ENCODE results near the gene COX4I1. TPM values are rescaled to one million over a fixed set of nuclear protein-coding genes. Genes with fewer than 3 reads are reported as not detected.

Gene COX4I1
- total RNA-seq, 1 experiment from 2014 or later, result 814 TPM

DNA sequence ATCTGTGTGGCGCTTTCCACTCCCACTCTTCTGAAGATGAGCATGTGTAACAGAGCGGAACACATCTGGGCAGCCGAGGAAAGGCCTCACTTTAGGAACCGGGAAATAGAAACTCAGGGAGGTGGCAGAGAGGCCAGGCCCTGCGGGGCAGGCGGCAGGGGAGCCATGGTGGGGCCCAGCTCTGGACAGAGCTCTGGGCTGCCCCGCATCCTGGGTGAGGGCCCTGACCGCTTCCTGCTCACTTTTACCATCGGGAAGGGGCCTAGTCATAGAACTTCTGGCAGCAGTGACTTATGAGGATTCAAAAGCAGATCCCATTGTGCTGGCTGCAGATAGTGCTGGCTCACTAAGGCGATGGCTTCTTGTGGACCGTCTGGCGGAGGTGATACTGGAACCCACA, 22.6 kb downstream of the COX4I1 start:
- peaks cover 3% of the 10 kb centered on the region; the same call in 1 of the 2 replicates for H3K4me1 ChIP-seq
- no peak overlapping the region for H3K27ac Mint-ChIP-seq (ENCODE audit: unreplicated experiment)
- no TSS peak for BruUV-seq (replicated peaks)
- no peaks in the 10 kb centered on the region for H3K9me3 Mint-ChIP-seq (ENCODE audit: unreplicated experiment)
- peaks cover 7% of the 10 kb centered on the region for H3K4me1 Mint-ChIP-seq (ENCODE audit: low read depth, unreplicated experiment)
- no peak overlapping the region for H3K4me3 ChIP-seq (ENCODE audit: low read depth, low read length)
- no peaks in the 10 kb centered on the region for H3K36me3 Mint-ChIP-seq (ENCODE audit: insufficient read depth, unreplicated experiment)
- TF ChIP-seq, protein P1, sequence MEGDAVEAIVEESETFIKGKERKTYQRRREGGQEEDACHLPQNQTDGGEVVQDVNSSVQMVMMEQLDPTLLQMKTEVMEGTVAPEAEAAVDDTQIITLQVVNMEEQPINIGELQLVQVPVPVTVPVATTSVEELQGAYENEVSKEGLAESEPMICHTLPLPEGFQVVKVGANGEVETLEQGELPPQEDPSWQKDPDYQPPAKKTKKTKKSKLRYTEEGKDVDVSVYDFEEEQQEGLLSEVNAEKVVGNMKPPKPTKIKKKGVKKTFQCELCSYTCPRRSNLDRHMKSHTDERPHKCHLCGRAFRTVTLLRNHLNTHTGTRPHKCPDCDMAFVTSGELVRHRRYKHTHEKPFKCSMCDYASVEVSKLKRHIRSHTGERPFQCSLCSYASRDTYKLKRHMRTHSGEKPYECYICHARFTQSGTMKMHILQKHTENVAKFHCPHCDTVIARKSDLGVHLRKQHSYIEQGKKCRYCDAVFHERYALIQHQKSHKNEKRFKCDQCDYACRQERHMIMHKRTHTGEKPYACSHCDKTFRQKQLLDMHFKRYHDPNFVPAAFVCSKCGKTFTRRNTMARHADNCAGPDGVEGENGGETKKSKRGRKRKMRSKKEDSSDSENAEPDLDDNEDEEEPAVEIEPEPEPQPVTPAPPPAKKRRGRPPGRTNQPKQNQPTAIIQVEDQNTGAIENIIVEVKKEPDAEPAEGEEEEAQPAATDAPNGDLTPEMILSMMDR (IDR thresholded peaks at IDR 0.05; ENCODE audit: insufficient read depth in 1 of 2, low read depth in 1 of 2, low read length in 1 of 2, severe bottlenecking in 1 of 2, unreplicated experiment in 1 of 2), result no peak
- no peaks in the 10 kb centered on the region for H3K27me3 ChIP-seq (replicated peaks; ENCODE audit: control insufficient read depth, insufficient read depth, low read length)
- H3K4me3 Mint-ChIP-seq (ENCODE audit: unreplicated experiment), result no peak overlapping the region
- intact Hi-C loops (cut with micrococcal nuclease; ENCODE audit: unreplicated experiment), result no loop called here
- H3K36me3 ChIP-seq (ENCODE audit: control insufficient read depth, insufficient read depth, low read length), result no peaks in the 10 kb centered on the region
- ChIA-PET POLR2A (no interaction called here), CTCF (interaction anchor here (0.6 to 3.8 kb wide), 33 partner anchors 9 to 250 kb away, joined by 3 to 147 read pairs (median 5); partner anchors contain the start of gene IRF8)
- no peaks in the 10 kb centered on the region for H3K9me3 ChIP-seq
- H3K27me3 Mint-ChIP-seq (ENCODE audit: insufficient read depth, unreplicated experiment), result no peaks in the 10 kb centered on the region
- no peak for DNase-seq

DNA sequence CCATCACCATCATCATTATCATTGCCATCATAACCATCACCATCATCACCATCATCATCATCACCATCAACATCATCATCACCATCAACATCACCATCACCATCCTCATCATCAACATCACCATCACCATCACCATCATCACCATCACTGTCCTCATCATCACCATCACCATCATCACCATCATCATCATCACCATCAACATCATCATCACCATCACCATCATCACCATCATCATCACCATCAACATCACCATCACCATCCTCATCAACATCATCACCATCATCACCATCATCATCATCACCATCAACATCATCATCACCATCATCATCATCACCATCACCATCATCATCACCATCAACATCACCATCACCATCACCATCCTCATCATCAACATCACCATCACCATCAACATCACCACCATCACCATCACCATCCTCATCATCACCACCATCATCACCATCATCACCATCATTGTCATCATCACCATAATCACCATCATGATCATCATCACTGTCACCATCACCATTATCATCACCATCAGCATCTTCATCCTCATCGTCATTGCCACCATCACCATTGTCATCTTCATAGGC, 23.9 kb downstream of the COX4I1 start:
- no peaks in the 10 kb centered on the region for H3K27me3 Mint-ChIP-seq (ENCODE audit: insufficient read depth, unreplicated experiment)
- peaks cover 3% of the 10 kb centered on the region; the same call in 1 of the 2 replicates for H3K4me1 ChIP-seq
- CTCF ChIA-PET, result interaction anchor here (0.5 kb wide), 1 partner anchor 861 kb away, joined by 3 read pairs; no protein-coding TSS in a partner anchor
- no peak overlapping the region for H3K4me3 Mint-ChIP-seq (ENCODE audit: unreplicated experiment)
- DNase-seq, result no peak
- no peak overlapping the region for H3K27ac Mint-ChIP-seq (ENCODE audit: unreplicated experiment)
- no peaks in the 10 kb centered on the region for H3K36me3 ChIP-seq (ENCODE audit: control insufficient read depth, insufficient read depth, low read length)
- H3K9me3 Mint-ChIP-seq (ENCODE audit: unreplicated experiment), result peaks cover 2% of the 10 kb centered on the region
- no TSS peak for BruUV-seq (replicated peaks)
- H3K27me3 ChIP-seq (replicated peaks; ENCODE audit: control insufficient read depth, insufficient read depth, low read length), result no peaks in the 10 kb centered on the region
- peaks cover 7% of the 10 kb centered on the region for H3K4me1 Mint-ChIP-seq (ENCODE audit: low read depth, unreplicated experiment)
- H3K4me3 ChIP-seq (ENCODE audit: low read depth, low read length), result no peak overlapping the region
- H3K9me3 ChIP-seq, result no peaks in the 10 kb centered on the region
- no peaks in the 10 kb centered on the region for H3K36me3 Mint-ChIP-seq (ENCODE audit: insufficient read depth, unreplicated experiment)
- intact Hi-C loops (cut with micrococcal nuclease; ENCODE audit: unreplicated experiment), result no loop called here
- POLR2A ChIA-PET, result no interaction called here
- TF ChIP-seq, protein P1 (IDR thresholded peaks at IDR 0.05; ENCODE audit: insufficient read depth in 1 of 2, low read depth in 1 of 2, low read length in 1 of 2, severe bottlenecking in 1 of 2, unreplicated experiment in 1 of 2), result no peak

DNA sequence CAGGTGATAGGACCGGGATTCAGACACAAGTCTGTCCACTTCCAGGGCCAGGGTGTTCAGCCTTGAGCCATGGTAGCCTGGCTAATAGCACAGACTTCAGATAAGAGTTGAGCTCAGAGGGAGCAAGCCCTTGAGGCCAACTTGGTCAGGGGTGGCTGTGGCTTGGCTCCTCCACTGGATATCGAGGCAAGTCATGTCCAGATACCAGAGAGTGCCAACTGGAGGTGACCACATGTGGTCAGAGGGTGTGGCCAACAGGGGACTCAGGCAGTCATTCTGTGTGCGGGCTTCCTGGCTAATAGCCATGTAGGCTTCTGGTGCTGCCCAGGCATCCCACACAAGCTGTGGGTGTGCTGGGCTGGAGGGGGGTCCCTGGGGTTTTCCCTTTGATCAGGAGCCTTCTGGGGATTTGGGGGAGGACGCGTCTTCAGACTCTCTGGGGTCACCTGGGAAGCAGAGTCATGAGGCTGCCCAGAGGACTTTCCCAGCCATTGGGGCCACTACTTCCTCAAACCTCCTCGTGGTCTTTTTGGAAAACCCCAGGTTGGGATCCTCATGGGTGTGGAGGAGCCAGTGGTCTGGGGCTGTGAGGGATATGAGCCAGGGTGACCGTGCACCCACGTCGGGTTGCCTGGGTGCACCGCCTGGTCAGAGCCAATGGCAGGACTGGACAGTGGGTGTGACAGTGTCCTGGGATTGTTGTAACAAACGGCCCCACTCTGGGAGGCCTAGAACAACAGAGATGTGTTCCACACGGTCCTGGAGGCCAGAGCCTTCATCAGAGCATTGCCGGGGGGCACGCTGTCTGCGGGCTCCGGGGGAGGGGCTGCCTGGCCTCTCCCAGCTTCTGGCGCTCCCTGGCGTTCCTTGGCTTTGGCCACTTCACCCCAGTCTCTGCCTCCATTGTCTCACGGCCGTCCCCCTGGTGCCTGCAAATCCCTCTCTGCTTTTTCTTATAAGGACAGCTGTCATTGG, 25.0 kb downstream of the COX4I1 start:
- BruUV-seq (replicated peaks), result no TSS peak
- Histone ChIP-seq H3K4me1 (peaks cover 3% of the 10 kb centered on the region; the same call in 1 of the 2 replicates), H3K9me3 (no peaks in the 10 kb centered on the region), H3K27me3 (replicated peaks; ENCODE audit: control insufficient read depth, insufficient read depth, low read length) (no peaks in the 10 kb centered on the region), H3K36me3 (ENCODE audit: control insufficient read depth, insufficient read depth, low read length) (no peaks in the 10 kb centered on the region), H3K4me3 (ENCODE audit: low read depth, low read length) (no peak overlapping the region)
- TF ChIP-seq, protein P1 (IDR thresholded peaks at IDR 0.05; ENCODE audit: insufficient read depth in 1 of 2, low read depth in 1 of 2, low read length in 1 of 2, severe bottlenecking in 1 of 2, unreplicated experiment in 1 of 2), result no peak
- Mint-ChIP-seq H3K36me3 (ENCODE audit: insufficient read depth, unreplicated experiment) (no peaks in the 10 kb centered on the region), H3K4me1 (ENCODE audit: low read depth, unreplicated experiment) (peaks cover 3% of the 10 kb centered on the region), H3K9me3 (ENCODE audit: unreplicated experiment) (peaks cover 11% of the 10 kb centered on the region), H3K27ac (ENCODE audit: unreplicated experiment) (no peak overlapping the region), H3K4me3 (ENCODE audit: unreplicated experiment) (no peak overlapping the region), H3K27me3 (ENCODE audit: insufficient read depth, unreplicated experiment) (no peaks in the 10 kb centered on the region)
- ChIA-PET POLR2A (interaction anchor here (0.6 kb wide), 1 partner anchor 13 kb away, joined by 5 read pairs; no protein-coding TSS in a partner anchor), CTCF (interaction anchor here (0.5 kb wide), 1 partner anchor 862 kb away, joined by 3 read pairs; no protein-coding TSS in a partner anchor)
- intact Hi-C loops (cut with micrococcal nuclease; ENCODE audit: unreplicated experiment), result no loop called here
- DNase-seq, result no peak
